Inferior parietal cortex (tissue), 1 donor: Measurements from ENCODE around the gene LCN2.
"Not testable (repeated sequence)": the region's sequence is repeated elsewhere in the genome, so short reads cannot be mapped to it uniquely, and the experiment has no call there.

Experiments
- DNase-seq: peaks from one replicate; pipeline ENCODE4 v3.0.0-alpha.2; 2016; ENCODE audit errors: extremely low spot score

The LCN2 gene

GRCh38 chr9:128128836-128129590 is 20.2 kb upstream of the LCN2 start:
- DNase-seq, result no peak

- not testable (repeated sequence) for DNase-seq
Measured at GRCh38 chr9:128129976-128130590, 19.2 kb upstream of the LCN2 start.

GRCh38 chr9:128130651-128131050 is 18.6 kb upstream of the LCN2 start:
- DNase-seq, result not testable (repeated sequence)

GRCh38 chr9:128131346-128131745 is 17.9 kb upstream of the LCN2 start:
- DNase-seq, result not testable (repeated sequence)

GRCh38 chr9:128132139-128132538 is 17.1 kb upstream of the LCN2 start:
- not testable (repeated sequence) for DNase-seq

- not testable (repeated sequence) for DNase-seq
Measured at GRCh38 chr9:128135561-128135960, 13.7 kb upstream of the LCN2 start.

- no peak for DNase-seq
Measured at GRCh38 chr9:128136816-128137793, 12.1 kb upstream of the LCN2 start.

- no peak for DNase-seq
Measured at GRCh38 chr9:128138001-128138400, 11.3 kb upstream of the LCN2 start.

GRCh38 chr9:128139621-128140020 is 9.6 kb upstream of the LCN2 start:
- DNase-seq, result no peak

- no peak for DNase-seq
Measured at GRCh38 chr9:128141604-128142003, 7.6 kb upstream of the LCN2 start.

- DNase-seq, result no peak
Measured at GRCh38 chr9:128142061-128142460, 7.2 kb upstream of the LCN2 start.

- no peak for DNase-seq
Measured at GRCh38 chr9:128142596-128142995, 6.7 kb upstream of the LCN2 start.

GRCh38 chr9:128143525-128144238 is 5.6 kb upstream of the LCN2 start:
- DNase-seq, result no peak

- DNase-seq, result no peak
Measured at GRCh38 chr9:128144239-128145181, 4.7 kb upstream of the LCN2 start.

GRCh38 chr9:128145536-128145935 is 3.7 kb upstream of the LCN2 start:
- no peak for DNase-seq

- DNase-seq, result no peak
Measured at GRCh38 chr9:128145951-128146351, 3.3 kb upstream of the LCN2 start.

- no peak for DNase-seq
Measured at GRCh38 chr9:128146591-128147120, 2.6 kb upstream of the LCN2 start.

- no peak for DNase-seq
Measured at GRCh38 chr9:128148509-128149000, 698 bp upstream of the LCN2 start.

GRCh38 chr9:128149951-128150593 is 819 bp downstream of the LCN2 start:
- no peak for DNase-seq
